Measurements from ENCODE around the gene AEBP1. TPM values are rescaled to one million over a fixed set of nuclear protein-coding genes. Genes with fewer than 3 reads are reported as not detected.

The AEBP1 gene
- total RNA-seq, 4 donors from 2014 or later = 33.9 to 151 (median 89.0) TPM

DNA sequence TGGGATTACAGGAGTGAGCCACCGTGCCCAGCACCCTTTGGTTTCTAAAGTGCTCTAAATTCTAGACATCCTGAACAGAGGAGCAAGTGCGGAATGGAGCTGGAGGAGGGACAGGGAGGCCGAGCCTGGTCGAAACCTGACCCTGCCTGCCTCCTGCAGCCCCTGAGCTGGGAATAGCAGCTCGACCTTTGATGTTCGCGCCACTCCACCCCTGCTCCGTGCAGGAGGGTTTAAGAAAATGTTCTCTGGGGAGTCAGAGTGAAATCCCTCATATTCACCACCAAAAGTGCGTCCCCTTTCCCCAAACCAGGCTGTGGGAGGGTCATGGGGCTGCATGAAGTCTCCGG is 40.6 kb upstream of the AEBP1 start:
- H3K4me1 ChIP-seq = peaks cover 16 to 20% (median 18%) of the 10 kb centered on the region in 4 donors
- H3K36me3 ChIP-seq = peaks cover 0 to 31% (median 11%) of the 10 kb centered on the region in 4 donors
- intact Hi-C loops (cut with DNase I; ENCODE audit: low total_unique reads) (no loop called here), in situ Hi-C loops (cut with MboI; ENCODE audit: low pct_ligation_motif_present in 1 of 4, low pct_unique_long_range_greater_than_20kb in 1 of 4, low sequenced_read_pairs in 3 of 4) (no loop called here)
- WGBS, 2 donors (ENCODE audit: low coverage in 1 of 2) = 70 to 76% methylated on average over 2 to 10 of the region's 10 CpGs
- no peak overlapping the region for H3K27ac ChIP-seq
- peak; percentile 0 for DNase-seq
- H3K9me3 ChIP-seq = no peaks in the 10 kb centered on the region
- H3K27me3 ChIP-seq = no peaks in the 10 kb centered on the region
- TF ChIP-seq POLR2AphosphoS5 (IDR thresholded peaks at IDR 0.05) = no peak
- no peak for TF ChIP-seq POLR2A (IDR thresholded peaks at IDR 0.05)
- no peak for TF ChIP-seq EP300 (IDR thresholded peaks at IDR 0.05; ENCODE audit: low read depth)
- TF ChIP-seq, protein P1, sequence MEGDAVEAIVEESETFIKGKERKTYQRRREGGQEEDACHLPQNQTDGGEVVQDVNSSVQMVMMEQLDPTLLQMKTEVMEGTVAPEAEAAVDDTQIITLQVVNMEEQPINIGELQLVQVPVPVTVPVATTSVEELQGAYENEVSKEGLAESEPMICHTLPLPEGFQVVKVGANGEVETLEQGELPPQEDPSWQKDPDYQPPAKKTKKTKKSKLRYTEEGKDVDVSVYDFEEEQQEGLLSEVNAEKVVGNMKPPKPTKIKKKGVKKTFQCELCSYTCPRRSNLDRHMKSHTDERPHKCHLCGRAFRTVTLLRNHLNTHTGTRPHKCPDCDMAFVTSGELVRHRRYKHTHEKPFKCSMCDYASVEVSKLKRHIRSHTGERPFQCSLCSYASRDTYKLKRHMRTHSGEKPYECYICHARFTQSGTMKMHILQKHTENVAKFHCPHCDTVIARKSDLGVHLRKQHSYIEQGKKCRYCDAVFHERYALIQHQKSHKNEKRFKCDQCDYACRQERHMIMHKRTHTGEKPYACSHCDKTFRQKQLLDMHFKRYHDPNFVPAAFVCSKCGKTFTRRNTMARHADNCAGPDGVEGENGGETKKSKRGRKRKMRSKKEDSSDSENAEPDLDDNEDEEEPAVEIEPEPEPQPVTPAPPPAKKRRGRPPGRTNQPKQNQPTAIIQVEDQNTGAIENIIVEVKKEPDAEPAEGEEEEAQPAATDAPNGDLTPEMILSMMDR (IDR thresholded peaks at IDR 0.05) = no peak
- H3K4me3 ChIP-seq = no peak overlapping the region

DNA sequence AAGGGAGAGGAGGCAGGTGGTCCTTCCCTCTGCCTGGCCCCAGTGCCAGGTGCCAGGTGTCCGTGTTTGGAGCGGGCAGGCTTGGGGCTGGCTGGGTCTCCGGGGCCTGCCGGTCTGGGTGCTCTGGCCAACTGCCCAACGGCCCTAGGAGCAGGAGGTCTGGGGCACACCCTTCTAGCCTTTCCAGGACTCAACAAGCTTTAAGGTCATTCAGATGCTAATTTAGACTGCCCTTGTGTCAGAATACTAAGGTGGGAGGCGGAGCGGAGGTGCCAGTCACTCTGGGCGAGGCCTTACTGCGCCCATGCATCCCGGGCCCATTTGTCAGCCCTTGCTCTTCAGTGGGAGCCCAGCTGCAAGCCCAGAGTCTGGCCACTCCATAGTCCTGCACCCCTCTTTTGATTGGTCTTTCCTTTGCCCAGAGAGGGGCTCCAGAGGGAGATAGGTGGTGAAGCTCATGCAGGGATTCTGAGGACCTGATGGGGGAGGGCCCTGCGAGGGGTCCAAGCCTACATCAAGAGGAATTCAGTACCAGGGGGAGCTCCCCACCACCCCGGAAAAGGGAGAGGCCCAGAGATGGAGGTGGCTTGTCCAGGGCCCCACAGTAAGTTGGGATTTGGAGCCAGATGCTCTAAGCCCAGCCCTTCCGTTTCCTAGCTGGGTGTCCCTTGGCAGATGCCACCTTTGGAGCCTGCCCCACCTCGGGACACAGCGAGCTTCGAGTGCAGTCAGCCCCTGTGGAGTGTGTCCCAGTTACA is 40.1 kb upstream of the AEBP1 start:
- peak; percentile 8 for DNase-seq
- 42 to 43% methylated on average over 3 to 16 of the region's 16 CpGs for WGBS, 2 donors (ENCODE audit: low coverage in 1 of 2)
- no peak for TF ChIP-seq POLR2A (IDR thresholded peaks at IDR 0.05)
- TF ChIP-seq POLR2AphosphoS5 (IDR thresholded peaks at IDR 0.05) = no peak
- TF ChIP-seq EP300 (IDR thresholded peaks at IDR 0.05; ENCODE audit: low read depth) = no peak
- TF ChIP-seq, protein P1 (IDR thresholded peaks at IDR 0.05) = no peak
- intact Hi-C loops (cut with DNase I; ENCODE audit: low total_unique reads) (no loop called here), in situ Hi-C loops (cut with MboI; ENCODE audit: low pct_ligation_motif_present in 1 of 4, low pct_unique_long_range_greater_than_20kb in 1 of 4, low sequenced_read_pairs in 3 of 4) (no loop called here)
- H3K27ac ChIP-seq = no peak overlapping the region
- no peaks in the 10 kb centered on the region for H3K27me3 ChIP-seq
- H3K36me3 ChIP-seq = peaks cover 0 to 25% (median 9%) of the 10 kb centered on the region in 4 donors
- no peak overlapping the region for H3K4me3 ChIP-seq
- H3K4me1 ChIP-seq = peaks cover 16 to 20% (median 18%) of the 10 kb centered on the region in 4 donors
- no peaks in the 10 kb centered on the region for H3K9me3 ChIP-seq

DNA sequence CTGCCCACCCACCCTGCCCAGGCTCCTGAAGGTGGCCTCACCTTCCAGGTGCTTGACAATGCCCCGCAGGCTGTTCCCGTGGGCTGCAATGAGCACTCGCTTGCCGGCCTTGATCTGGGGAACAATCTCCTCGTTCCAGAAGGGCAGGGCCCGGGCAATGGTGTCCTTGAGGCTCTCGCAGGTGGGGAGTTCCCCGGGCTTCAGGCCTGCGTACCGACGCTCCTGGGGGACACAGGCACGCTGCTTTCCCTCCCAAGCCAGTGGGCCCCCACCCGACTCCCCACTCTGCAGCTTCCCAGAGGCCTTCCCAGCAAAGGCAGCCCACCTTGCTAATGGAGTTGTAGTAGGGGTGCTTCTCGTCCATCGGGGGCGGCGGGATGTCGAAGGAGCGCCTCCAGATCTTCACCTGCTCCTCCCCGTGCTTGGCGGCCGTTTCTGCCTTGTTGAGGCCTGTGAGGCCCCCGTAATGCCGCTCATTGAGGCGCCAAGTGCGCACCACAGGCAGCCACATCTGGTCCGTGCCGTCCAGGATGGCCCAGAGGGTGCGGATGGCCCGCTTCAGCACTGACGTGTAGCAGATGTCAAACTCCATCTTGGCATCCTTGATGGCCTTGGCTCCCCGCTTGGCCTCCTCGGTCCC is 39.2 kb upstream of the AEBP1 start:
- Histone ChIP-seq H3K27me3 (no peaks in the 10 kb centered on the region), H3K4me3 (no peak overlapping the region), H3K9me3 (no peaks in the 10 kb centered on the region), H3K36me3 (peaks cover 0 to 17% (median 5%) of the 10 kb centered on the region in 4 donors), H3K27ac (no peak overlapping the region), H3K4me1 (peaks cover 16 to 20% (median 18%) of the 10 kb centered on the region in 4 donors)
- in situ Hi-C loops (cut with MboI; ENCODE audit: low pct_ligation_motif_present in 1 of 4, low pct_unique_long_range_greater_than_20kb in 1 of 4, low sequenced_read_pairs in 3 of 4) (no loop called here), intact Hi-C loops (cut with DNase I; ENCODE audit: low total_unique reads) (no loop called here)
- DNase-seq = peak; percentile 13
- 19% methylated on average over 19 of the region's 33 CpGs; no CpG with 5 or more reads in 1 of the 2 donors for WGBS, 2 donors (ENCODE audit: low coverage in 1 of 2)
- TF ChIP-seq, protein P1 (IDR thresholded peaks at IDR 0.05) = no peak
- no peak for TF ChIP-seq EP300 (IDR thresholded peaks at IDR 0.05; ENCODE audit: low read depth)
- TF ChIP-seq POLR2A (IDR thresholded peaks at IDR 0.05) = peak; percentile 25
- TF ChIP-seq POLR2AphosphoS5 (IDR thresholded peaks at IDR 0.05) = peak in 1 of 3 donors; percentile 26

DNA sequence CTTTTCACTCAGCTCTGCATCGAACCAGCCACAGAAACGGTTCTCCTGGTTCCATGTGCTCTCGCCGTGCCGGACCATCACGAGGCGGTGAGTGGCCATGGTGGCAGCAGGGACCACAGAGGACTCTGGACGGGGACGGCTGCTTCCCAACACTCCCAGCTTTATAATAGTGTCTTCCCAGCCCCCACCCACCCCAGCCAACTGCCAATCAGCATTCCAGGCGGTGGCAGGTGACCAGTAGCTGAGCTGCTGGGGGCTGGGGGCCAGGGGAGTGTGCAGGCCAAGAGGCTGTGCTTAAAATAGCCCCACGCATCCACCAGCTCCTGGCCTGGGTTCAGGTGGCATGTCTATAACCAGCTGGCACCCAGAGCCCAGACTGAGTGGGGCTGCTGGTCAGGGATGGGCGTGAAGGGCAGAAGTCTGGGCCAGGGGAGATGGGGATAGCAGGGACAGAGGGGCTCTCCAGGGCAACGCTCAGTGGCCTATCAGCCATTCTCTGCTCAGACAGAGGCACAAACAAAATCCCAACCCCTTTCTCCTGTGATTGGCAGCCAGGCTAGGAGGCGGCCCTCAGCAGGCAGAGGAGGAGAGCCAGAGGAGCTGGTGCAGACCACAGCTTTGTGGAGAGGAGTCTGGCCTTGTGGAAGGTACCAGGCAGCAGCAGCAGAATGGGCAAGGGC is 38.6 kb upstream of the AEBP1 start, which contains the start of gene PGAM2:
Gene PGAM2 (minus strand): TSS at position 137 of the 680 bp plus-strand sequence. CDS start 38 bp downstream, at position 99.
- TF ChIP-seq, protein P1 (IDR thresholded peaks at IDR 0.05) = no peak
- TF ChIP-seq POLR2A (IDR thresholded peaks at IDR 0.05) = peak; percentile 9
- in situ Hi-C loops (cut with MboI; ENCODE audit: low pct_ligation_motif_present in 1 of 4, low pct_unique_long_range_greater_than_20kb in 1 of 4, low sequenced_read_pairs in 3 of 4) = no loop called here
- Histone ChIP-seq H3K4me3 (no peak within 1 kb of the TSS), H3K27ac (no peak within 1 kb of the TSS), H3K36me3 (peaks cover 0 to 10% (median 1%) of the 10 kb centered on the region in 4 donors), H3K9me3 (no peaks in the 10 kb centered on the region), H3K27me3 (no peaks in the 10 kb centered on the region), H3K4me1 (peaks cover 16 to 20% (median 18%) of the 10 kb centered on the region in 4 donors)
- DNase-seq = peak; percentile 18
- intact Hi-C loops (cut with DNase I; ENCODE audit: low total_unique reads) = no loop called here
- WGBS, 2 donors (ENCODE audit: low coverage in 1 of 2) = 25% methylated on average over 14 of the region's 14 CpGs; no CpG with 5 or more reads in 1 of the 2 donors
